ENCODE measurements around the gene RAD51AP1. TPM values are rescaled to one million over a fixed set of nuclear protein-coding genes. Genes with fewer than 3 reads are reported as not detected.

RAD51AP1 gene
- total and polyA plus RNA-seq, 9 donors = 0.53 to 3.4 (median 1.6) TPM

- Histone ChIP-seq H3K36me3 (no peaks in the 10 kb centered on the region), H3K4me1 (ENCODE audit: insufficient read depth) (no peaks in the 10 kb centered on the region), H3K27me3 (no peaks in the 10 kb centered on the region), H3K9me3 (no peaks in the 10 kb centered on the region), H3K27ac (no peak overlapping the region), H3K4me3 (no peak overlapping the region)
- WGBS, 3 donors = 49 to 60% (median 58%) methylated on average over 7 of the region's 7 CpGs
- no peak for DNase-seq
- intact Hi-C loops (cut with DNase I) = no loop called here
- TF ChIP-seq CTCF (IDR thresholded peaks at IDR 0.05) (no peak), POLR2A (IDR thresholded peaks at IDR 0.05) (no peak), EP300 (IDR thresholded peaks at IDR 0.05) (no peak)
Measured at GRCh38 chr12:4591180-4591687, 52.5 kb downstream of the RAD51AP1 start.

DNA sequence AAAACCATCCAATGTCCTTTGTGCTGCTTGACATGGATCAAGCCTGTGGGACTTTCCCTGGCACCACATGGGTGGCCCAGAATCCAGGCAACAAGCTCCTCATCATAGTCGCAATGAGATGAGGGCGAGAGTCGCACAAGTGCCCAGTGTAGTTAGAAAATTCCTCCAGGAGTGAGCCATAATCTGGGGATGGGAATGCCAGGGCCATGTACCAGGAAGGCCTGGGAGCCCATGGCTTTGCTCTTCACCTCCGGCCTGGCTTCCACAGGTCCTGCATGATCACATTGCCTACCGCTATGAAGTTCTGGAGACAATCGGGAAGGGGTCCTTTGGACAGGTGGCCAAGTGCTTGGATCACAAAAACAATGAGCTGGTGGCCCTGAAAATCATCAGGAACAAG lies 57.2 kb downstream of the RAD51AP1 start:
- H3K27ac ChIP-seq = no peak overlapping the region
- H3K9me3 ChIP-seq = no peaks in the 10 kb centered on the region
- no peaks in the 10 kb centered on the region for H3K4me1 ChIP-seq (ENCODE audit: insufficient read depth)
- no peak for DNase-seq
- no peak for TF ChIP-seq CTCF (IDR thresholded peaks at IDR 0.05)
- TF ChIP-seq POLR2A (IDR thresholded peaks at IDR 0.05) = no peak
- TF ChIP-seq EP300 (IDR thresholded peaks at IDR 0.05) = no peak
- intact Hi-C loops (cut with DNase I) = no loop called here
- H3K4me3 ChIP-seq = no peak overlapping the region
- no peaks in the 10 kb centered on the region for H3K36me3 ChIP-seq
- WGBS, 3 donors = 90 to 95% (median 91%) methylated on average over 6 of the region's 6 CpGs
- no peaks in the 10 kb centered on the region for H3K27me3 ChIP-seq

- H3K36me3 ChIP-seq = no peaks in the 10 kb centered on the region
- no peak overlapping the region for H3K27ac ChIP-seq
- H3K9me3 ChIP-seq = no peaks in the 10 kb centered on the region
- DNase-seq = no peak
- intact Hi-C loops (cut with DNase I) = no loop called here
- no peaks in the 10 kb centered on the region for H3K27me3 ChIP-seq
- no peaks in the 10 kb centered on the region for H3K4me1 ChIP-seq (ENCODE audit: insufficient read depth)
- 27 to 37% (median 30%) methylated on average over 7 of the region's 7 CpGs for WGBS, 3 donors
- TF ChIP-seq CTCF (IDR thresholded peaks at IDR 0.05) = no peak
- TF ChIP-seq EP300 (IDR thresholded peaks at IDR 0.05) = no peak
- TF ChIP-seq POLR2A (IDR thresholded peaks at IDR 0.05) = no peak
- no peak overlapping the region for H3K4me3 ChIP-seq
Measured at GRCh38 chr12:4603421-4603820, 64.7 kb downstream of the RAD51AP1 start.

DNA sequence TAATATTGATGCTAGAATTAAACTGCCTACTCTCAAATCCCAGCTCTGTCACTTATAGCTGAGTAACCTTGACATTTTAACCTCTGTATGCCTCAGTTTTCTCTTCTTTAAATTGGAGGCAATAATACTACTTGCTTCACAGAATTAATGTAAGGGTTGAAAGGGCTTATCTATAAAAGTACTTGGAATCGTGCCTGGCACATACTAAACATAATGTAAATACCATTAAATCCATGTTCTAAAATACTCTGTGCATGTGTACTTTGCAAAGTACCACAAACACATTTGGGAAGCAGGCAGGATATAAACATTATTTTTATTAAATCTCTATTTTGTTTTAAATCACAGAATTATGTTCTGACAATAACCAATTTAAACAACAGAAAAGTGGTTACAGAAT lies 65.3 kb downstream of the RAD51AP1 start:
- 6 to 16% (median 10%) methylated on average over 1 of the region's 1 CpG for WGBS, 3 donors
- no peak overlapping the region for H3K4me3 ChIP-seq
- no peaks in the 10 kb centered on the region for H3K4me1 ChIP-seq (ENCODE audit: insufficient read depth)
- intact Hi-C loops (cut with DNase I) = no loop called here
- TF ChIP-seq EP300 (IDR thresholded peaks at IDR 0.05) = no peak
- TF ChIP-seq POLR2A (IDR thresholded peaks at IDR 0.05) = no peak
- TF ChIP-seq CTCF (IDR thresholded peaks at IDR 0.05) = no peak
- no peaks in the 10 kb centered on the region for H3K9me3 ChIP-seq
- H3K27ac ChIP-seq = no peak overlapping the region
- DNase-seq = no peak
- H3K36me3 ChIP-seq = no peaks in the 10 kb centered on the region
- H3K27me3 ChIP-seq = no peaks in the 10 kb centered on the region

Measured in ovary (tissue), 9 donors.